ENCODE data around the gene VAV2. TPM values are rescaled to one million over a fixed set of nuclear protein-coding genes. Genes with fewer than 3 reads are reported as not detected.

The VAV2 gene
- total and polyA plus RNA-seq, 2 experiments from 2014 or later, result 8.1 to 28.9 TPM

- Histone ChIP-seq H3K27me3 (ENCODE audit: insufficient read depth) (no peaks in the 10 kb centered on the region), H2AFZ (no peak overlapping the region), H3F3A (replicated peaks; ENCODE audit: low read depth) (no peaks in the 10 kb centered on the region), H3K4me2 (no peak overlapping the region), H3K27ac (ENCODE audit: low read depth) (no peak overlapping the region), H3K79me2 (replicated peaks; ENCODE audit: insufficient read depth) (no peaks in the 10 kb centered on the region), H3K9me2 (ENCODE audit: insufficient read depth) (no peaks in the 10 kb centered on the region), H3K4me1 (ENCODE audit: insufficient read depth) (no peaks in the 10 kb centered on the region), H3K4me3 (no peak overlapping the region), H4K20me1 (replicated peaks; ENCODE audit: insufficient read depth) (no peaks in the 10 kb centered on the region; the same call in 1 of the 2 replicates), H3K36me3 (ENCODE audit: insufficient read depth) (no peaks in the 10 kb centered on the region)
- Mint-ChIP-seq H3K36me3 (ENCODE audit: low read depth) (no peaks in the 10 kb centered on the region; the same call in 2 of the 3 replicates), H3K27ac (no peak overlapping the region), H3K27me3 (ENCODE audit: insufficient read depth, low read depth, poor library complexity) (peaks cover 13% of the 10 kb centered on the region), H3K4me1 (no peaks in the 10 kb centered on the region; the same call in 2 of the 3 replicates), H3K9me3 (peaks cover 3% of the 10 kb centered on the region; the same call in 1 of the 3 replicates), H3K4me3 (no peak overlapping the region)
- DNase-seq (ENCODE audit: low spot score), result no peak
- TF ChIP-seq POLR2AphosphoS5 (IDR thresholded peaks at IDR 0.05; ENCODE audit: low read depth) (no peak), CTCF (conservative IDR thresholded peaks at IDR 0.05; ENCODE audit: low read depth in 2 of 2) (peak in 1 of 2 experiments; percentile 33; a peak in 2 of 4 replicates)
- ATAC-seq, result no peak
Measured at GRCh38 chr9:133727876-133728441, 264.2 kb downstream of the VAV2 start.

GRCh38 chr9:133727277-133727875 is 264.7 kb downstream of the VAV2 start:
- Histone ChIP-seq H4K20me1 (replicated peaks; ENCODE audit: insufficient read depth) (no peaks in the 10 kb centered on the region; the same call in 1 of the 2 replicates), H3K4me2 (no peak overlapping the region), H3F3A (replicated peaks; ENCODE audit: low read depth) (no peaks in the 10 kb centered on the region), H3K9me2 (ENCODE audit: insufficient read depth) (no peaks in the 10 kb centered on the region), H2AFZ (no peak overlapping the region), H3K27me3 (ENCODE audit: insufficient read depth) (no peaks in the 10 kb centered on the region), H3K4me1 (ENCODE audit: insufficient read depth) (no peaks in the 10 kb centered on the region), H3K36me3 (ENCODE audit: insufficient read depth) (no peaks in the 10 kb centered on the region), H3K79me2 (replicated peaks; ENCODE audit: insufficient read depth) (no peaks in the 10 kb centered on the region), H3K27ac (ENCODE audit: low read depth) (no peak overlapping the region), H3K4me3 (no peak overlapping the region)
- Mint-ChIP-seq H3K4me1 (no peaks in the 10 kb centered on the region), H3K27ac (no peak overlapping the region), H3K9me3 (peaks cover 3% of the 10 kb centered on the region; the same call in 1 of the 3 replicates), H3K36me3 (ENCODE audit: low read depth) (no peaks in the 10 kb centered on the region; the same call in 2 of the 3 replicates), H3K27me3 (ENCODE audit: insufficient read depth, low read depth, poor library complexity) (peaks cover 16% of the 10 kb centered on the region), H3K4me3 (no peak overlapping the region)
- peak in 1 of 2 experiments; percentile 29; a peak in 1 of 4 replicates for TF ChIP-seq CTCF (conservative IDR thresholded peaks at IDR 0.05; ENCODE audit: low read depth in 2 of 2)
- TF ChIP-seq NANOG (IDR thresholded peaks at IDR 0.05; ENCODE audit: borderline replicate concordance), result no peak
- no peak for TF ChIP-seq REST (IDR thresholded peaks at IDR 0.05; ENCODE audit: unreplicated experiment)
- DNase-seq (ENCODE audit: low spot score), result no peak
- no peak; the same call in 1 of the 3 replicates for ATAC-seq

Data from GM23338 (cell line).